Calu3 (cell line): ENCODE measurements around the gene KRTAP10-5. TPM values are rescaled to one million over a fixed set of nuclear protein-coding genes. Genes with fewer than 3 reads are reported as not detected.

Experiments
- BruUV-seq: library from RNA; stranded (reverse); fragments of 400-500 nt; replicated peaks from 2 replicates; lab custom pipeline; 2021; lab: Mats Ljungman, UMichigan
- CTCF ChIA-PET: fragments of 300-600 bp; sonication (Branson Sonifier 250); formaldehyde crosslinking; loops from one replicate; lab custom pipeline; 2022; ENCODE audit warnings: antibody characterized with exemption; lab: Charles Lee
- DNase-seq: peaks from one replicate; pipeline ENCODE4 v3.0.0; 2022
- H3K27ac Mint-ChIP-seq: one replicate; pipeline ENCODE4 v1.8.0; 2022; ENCODE audit warnings: mixed read lengths; ENCODE audit not compliant: unreplicated experiment
- H3K27me3 Mint-ChIP-seq: one replicate; pipeline ENCODE4 v1.8.0; 2022; ENCODE audit warnings: mixed read lengths; ENCODE audit not compliant: unreplicated experiment
- H3K36me3 Mint-ChIP-seq: one replicate; pipeline ENCODE4 v1.8.0; 2022; ENCODE audit warnings: mild to moderate bottlenecking, moderate library complexity, mixed read lengths; ENCODE audit not compliant: insufficient read depth, unreplicated experiment
- H3K4me1 Mint-ChIP-seq: one replicate; pipeline ENCODE4 v1.8.0; 2022; ENCODE audit warnings: mild to moderate bottlenecking, low read depth, mixed read lengths; ENCODE audit not compliant: unreplicated experiment
- H3K4me3 Mint-ChIP-seq: one replicate; pipeline ENCODE4 v1.8.0; 2022; ENCODE audit warnings: mild to moderate bottlenecking, low read depth, moderate library complexity, mixed read lengths; ENCODE audit not compliant: unreplicated experiment
- H3K9me3 Mint-ChIP-seq: one replicate; pipeline ENCODE4 v1.8.0; 2022; ENCODE audit warnings: low read depth, mixed read lengths; ENCODE audit not compliant: unreplicated experiment
- intact Hi-C: fragments of 100-400 bp; cut with micrococcal nuclease; formaldehyde crosslinking; loops from one replicate; pipeline ENCODE4 v1.10.0; 2022; ENCODE audit not compliant: unreplicated experiment
- total RNA-seq: library from RNA; stranded (reverse); gene quantifications from 2 replicates; pipeline ENCODE4 v1.2.3, GENCODE V29; 2022
- TF ChIP-seq, protein P1 (sequence below): fragments of 200-600 bp; IDR thresholded peaks from one replicate; pipeline ENCODE4 v1.8.0; 2022; ENCODE audit warnings: antibody characterized with exemption; ENCODE audit not compliant: unreplicated experiment

Gene KRTAP10-5
- total RNA-seq, 1 experiment from 2014 or later: not detected

DNA sequence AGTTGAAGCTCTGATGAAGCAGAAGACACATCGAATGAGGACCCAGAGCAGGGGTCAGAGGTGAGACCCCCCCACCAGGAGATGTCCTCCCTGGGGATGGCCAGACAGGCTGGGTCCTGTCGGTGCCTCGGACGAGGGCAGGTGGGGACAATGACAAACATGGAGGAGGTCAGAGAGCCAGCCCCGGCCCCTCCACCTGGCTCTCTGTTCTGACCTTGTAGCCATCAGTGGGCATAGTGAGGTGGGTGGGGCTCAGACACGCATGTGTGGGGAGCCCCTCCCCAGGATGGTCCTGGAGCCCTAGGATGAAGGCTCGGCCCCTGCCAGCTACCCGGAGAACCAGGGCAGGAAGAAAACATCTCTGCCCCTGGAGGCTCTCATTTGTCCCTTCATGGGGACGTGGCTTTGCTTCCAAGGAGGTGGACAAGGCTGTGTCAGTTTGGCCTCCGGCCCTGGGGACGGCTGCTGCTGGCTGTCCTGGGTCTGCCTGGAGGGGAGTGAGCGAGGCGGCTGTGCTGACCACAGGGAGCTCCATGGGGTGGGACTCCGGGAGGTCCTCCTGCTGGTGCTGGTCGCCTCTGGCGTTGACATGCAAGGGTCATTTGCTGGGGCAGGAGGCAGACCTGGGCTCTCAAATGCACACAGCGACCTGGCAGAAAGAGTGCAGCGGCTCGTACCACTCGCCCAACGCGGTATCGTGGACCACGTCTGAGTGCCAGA lies 9.3 kb upstream of the KRTAP10-5 start:
- no peak overlapping the region for H3K4me3 Mint-ChIP-seq
- no peak for DNase-seq
- H3K9me3 Mint-ChIP-seq: no peaks in the 10 kb centered on the region
- H3K27me3 Mint-ChIP-seq: peaks cover 82% of the 10 kb centered on the region
- no peak overlapping the region for H3K27ac Mint-ChIP-seq
- intact Hi-C loops: no loop called here
- TF ChIP-seq, protein P1, sequence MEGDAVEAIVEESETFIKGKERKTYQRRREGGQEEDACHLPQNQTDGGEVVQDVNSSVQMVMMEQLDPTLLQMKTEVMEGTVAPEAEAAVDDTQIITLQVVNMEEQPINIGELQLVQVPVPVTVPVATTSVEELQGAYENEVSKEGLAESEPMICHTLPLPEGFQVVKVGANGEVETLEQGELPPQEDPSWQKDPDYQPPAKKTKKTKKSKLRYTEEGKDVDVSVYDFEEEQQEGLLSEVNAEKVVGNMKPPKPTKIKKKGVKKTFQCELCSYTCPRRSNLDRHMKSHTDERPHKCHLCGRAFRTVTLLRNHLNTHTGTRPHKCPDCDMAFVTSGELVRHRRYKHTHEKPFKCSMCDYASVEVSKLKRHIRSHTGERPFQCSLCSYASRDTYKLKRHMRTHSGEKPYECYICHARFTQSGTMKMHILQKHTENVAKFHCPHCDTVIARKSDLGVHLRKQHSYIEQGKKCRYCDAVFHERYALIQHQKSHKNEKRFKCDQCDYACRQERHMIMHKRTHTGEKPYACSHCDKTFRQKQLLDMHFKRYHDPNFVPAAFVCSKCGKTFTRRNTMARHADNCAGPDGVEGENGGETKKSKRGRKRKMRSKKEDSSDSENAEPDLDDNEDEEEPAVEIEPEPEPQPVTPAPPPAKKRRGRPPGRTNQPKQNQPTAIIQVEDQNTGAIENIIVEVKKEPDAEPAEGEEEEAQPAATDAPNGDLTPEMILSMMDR: no peak
- peaks cover 5% of the 10 kb centered on the region for H3K36me3 Mint-ChIP-seq
- H3K4me1 Mint-ChIP-seq: no peaks in the 10 kb centered on the region
- no TSS peak for BruUV-seq
- CTCF ChIA-PET: no interaction called here

DNA sequence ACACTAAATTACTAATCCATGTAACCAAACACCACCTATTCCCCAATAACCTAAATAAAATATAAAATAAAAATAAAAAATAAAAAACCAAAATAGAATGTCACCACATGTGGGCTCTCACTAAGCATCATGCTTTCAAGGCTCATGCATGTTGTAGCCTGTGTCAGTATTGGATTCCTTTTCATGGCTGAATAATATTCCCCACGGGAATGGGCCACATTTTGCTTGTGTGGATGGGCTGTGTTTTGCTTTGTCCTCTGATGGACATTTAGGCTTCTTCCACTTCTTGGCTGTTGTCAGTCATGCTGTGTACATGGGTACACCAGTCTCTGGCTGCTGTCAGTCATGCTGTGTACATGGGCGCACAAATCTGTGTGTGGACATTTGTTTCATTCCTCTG lies 8.7 kb upstream of the KRTAP10-5 start:
- CTCF ChIA-PET: no interaction called here

DNA sequence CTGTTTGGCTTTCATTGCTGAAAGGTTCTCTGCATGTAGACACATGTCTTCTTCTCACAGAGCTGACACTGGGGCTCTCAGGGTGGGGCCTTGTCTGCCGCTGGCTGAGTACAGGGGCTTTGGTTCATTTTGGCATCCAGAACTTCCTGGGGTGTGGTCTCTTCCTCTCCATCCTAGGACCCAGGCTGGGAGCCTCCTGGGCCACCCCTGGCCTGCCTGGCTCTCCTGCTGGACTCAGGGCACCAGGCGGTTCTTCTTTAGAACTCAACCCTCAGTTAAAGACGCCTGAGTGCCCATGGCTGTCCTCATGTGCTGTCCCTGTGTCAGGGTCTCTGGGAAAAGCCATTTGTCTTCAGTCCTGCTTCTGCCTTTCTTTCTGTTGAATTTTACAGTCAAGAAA lies 5.5 kb upstream of the KRTAP10-5 start:
- Mint-ChIP-seq H3K27me3 (peaks cover 83% of the 10 kb centered on the region), H3K4me1 (no peaks in the 10 kb centered on the region), H3K36me3 (no peaks in the 10 kb centered on the region), H3K4me3 (no peak overlapping the region), H3K27ac (no peak overlapping the region), H3K9me3 (peaks cover 11% of the 10 kb centered on the region)
- TF ChIP-seq, protein P1: no peak
- CTCF ChIA-PET: no interaction called here
- intact Hi-C loops: no loop called here
- DNase-seq: no peak
- no TSS peak for BruUV-seq

More for the DNA sequence above, 8.7 kb upstream of the KRTAP10-5 start:
- intact Hi-C loops: no loop called here
- DNase-seq: no peak
- Mint-ChIP-seq H3K9me3 (no peaks in the 10 kb centered on the region), H3K36me3 (peaks cover 5% of the 10 kb centered on the region), H3K4me3 (no peak overlapping the region), H3K27me3 (peaks cover 82% of the 10 kb centered on the region), H3K4me1 (no peaks in the 10 kb centered on the region), H3K27ac (no peak overlapping the region)
- BruUV-seq: no TSS peak
- TF ChIP-seq, protein P1: no peak

DNA sequence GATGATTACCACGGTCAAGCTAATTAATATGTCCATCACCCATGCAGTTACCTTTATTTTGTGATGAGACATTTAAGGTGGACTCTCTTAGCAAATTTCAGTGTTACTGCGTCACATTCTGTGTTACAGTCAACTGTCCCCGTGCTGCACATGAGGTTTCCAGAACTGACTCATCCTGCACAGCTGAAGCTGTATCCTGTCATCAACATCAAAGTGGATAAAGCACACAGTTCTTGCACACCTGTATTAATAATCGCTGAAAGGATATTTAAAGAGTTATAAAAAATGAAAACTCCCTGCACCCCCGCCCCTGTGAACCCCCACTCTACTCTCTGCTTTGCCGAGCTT lies 3.4 kb upstream of the KRTAP10-5 start:
- BruUV-seq: no TSS peak
- H3K9me3 Mint-ChIP-seq: peaks cover 11% of the 10 kb centered on the region
- intact Hi-C loops: no loop called here
- CTCF ChIA-PET: no interaction called here
- H3K27ac Mint-ChIP-seq: no peak overlapping the region
- H3K27me3 Mint-ChIP-seq: peaks cover 85% of the 10 kb centered on the region
- TF ChIP-seq, protein P1: no peak
- H3K4me3 Mint-ChIP-seq: no peak overlapping the region
- no peak for DNase-seq
- H3K36me3 Mint-ChIP-seq: no peaks in the 10 kb centered on the region
- H3K4me1 Mint-ChIP-seq: peaks cover 8% of the 10 kb centered on the region
